Measurements from ENCODE around the gene FMN1.
A peak's percentile ranks its signal among the peaks of the same experiment; 100 is the strongest.

The FMN1 gene

GRCh38 chr15:32784581-32784980 is 409.9 kb downstream of the FMN1 start:
- DNase-seq: no peak

GRCh38 chr15:32781781-32782180 is 412.7 kb downstream of the FMN1 start:
- DNase-seq: no peak

GRCh38 chr15:32778391-32779176 is 415.9 kb downstream of the FMN1 start:
- no peak for DNase-seq

- DNase-seq: no peak
Measured at GRCh38 chr15:32775103-32775502, 419.4 kb downstream of the FMN1 start.

GRCh38 chr15:32774022-32774421 is 420.5 kb downstream of the FMN1 start:
- no peak for DNase-seq

- DNase-seq: no peak
Measured at GRCh38 chr15:32767236-32767635, 427.3 kb downstream of the FMN1 start.

GRCh38 chr15:32766101-32766500 is 428.4 kb downstream of the FMN1 start:
- no peak for DNase-seq

GRCh38 chr15:32765236-32765635 is 429.3 kb downstream of the FMN1 start:
- no peak for DNase-seq

- DNase-seq: no peak
Measured at GRCh38 chr15:32763295-32763694, 431.2 kb downstream of the FMN1 start.

- DNase-seq: no peak
Measured at GRCh38 chr15:32757426-32757825, 437.1 kb downstream of the FMN1 start.

GRCh38 chr15:32750979-32751378 is 443.5 kb downstream of the FMN1 start:
- no peak for DNase-seq

- no peak for DNase-seq
Measured at GRCh38 chr15:32747921-32748342, 446.6 kb downstream of the FMN1 start.

GRCh38 chr15:32746116-32746857 is 448.2 kb downstream of the FMN1 start:
- DNase-seq: no peak

- no peak for DNase-seq
Measured at GRCh38 chr15:32743411-32744140, 450.9 kb downstream of the FMN1 start.

- no peak for DNase-seq
Measured at GRCh38 chr15:32739522-32740063, 454.9 kb downstream of the FMN1 start.

GRCh38 chr15:32738666-32739065 is 455.8 kb downstream of the FMN1 start:
- DNase-seq: no peak

GRCh38 chr15:32737304-32737703 is 457.2 kb downstream of the FMN1 start:
- no peak for DNase-seq

GRCh38 chr15:32736701-32737061 is 457.8 kb downstream of the FMN1 start:
- DNase-seq: no peak

- DNase-seq: peak in 1 of 56 donors; percentile 10
Measured at GRCh38 chr15:32735989-32736700, 458.4 kb downstream of the FMN1 start.

GRCh38 chr15:32733281-32733680 is 461.2 kb downstream of the FMN1 start:
- no peak for DNase-seq

GRCh38 chr15:32732574-32733157 is 461.8 kb downstream of the FMN1 start:
- no peak for DNase-seq
